Activated CD8-positive, alpha-beta memory T cell treated with anti-CD3 and anti-CD28 coated beads for 36 hours (primary cell): Measurements from ENCODE around the gene CDCA4. TPM values are rescaled to one million over a fixed set of nuclear protein-coding genes. Genes with fewer than 3 reads are reported as not detected.

Source experiments
- CTCF ChIA-PET: fragments of 350-600 bp; sonication (Branson Sonifier 250); formaldehyde crosslinking; loops from one replicate; lab custom pipeline; 2021; ENCODE audit warnings: antibody characterized with exemption; lab: Charles Lee
- POLR2A ChIA-PET: fragments of 350-600 bp; sonication (Branson Sonifier 250); formaldehyde crosslinking; loops from one replicate; lab custom pipeline; 2021; ENCODE audit warnings: antibody characterized with exemption; lab: Charles Lee
- total RNA-seq, 2 experiments: library from RNA; stranded (reverse); gene quantifications; one replicate each; pipeline ENCODE4 v1.2.3, GENCODE V29; 2021

CDCA4 gene
- total RNA-seq, 2 experiments from 2014 or later, result 71.5 to 72.7 TPM

- ChIA-PET POLR2A (interaction anchor here (0.6 to 0.9 kb wide), 2 partner anchors 39 to 42 kb away, joined by 3 to 4 read pairs; partner anchors contain the start of gene GPR132), CTCF (interaction anchor here (0.7 to 2.0 kb wide), 6 partner anchors 9 to 52 kb away, joined by 3 to 8 read pairs (median 4); partner anchors contain the start of gene GPR132)
Measured at GRCh38 chr14:105026033-105026785, 5.3 kb upstream of the CDCA4 start.

- POLR2A ChIA-PET, result interaction anchor here (0.6 kb wide), 1 partner anchor 40 kb away, joined by 4 read pairs; the partner anchor contains the start of gene GPR132
- CTCF ChIA-PET, result interaction anchor here (1.0 to 2.3 kb wide), 6 partner anchors 10 to 51 kb away, joined by 3 to 8 read pairs (median 4); partner anchors contain the start of genes CLBA1 and GPR132
Measured at GRCh38 chr14:105025429-105025828, 4.5 kb upstream of the CDCA4 start.

- POLR2A ChIA-PET, result no interaction called here
- CTCF ChIA-PET, result interaction anchor here (2.3 kb wide), 1 partner anchor 39 kb away, joined by 5 read pairs; the partner anchor contains the start of gene CLBA1
Measured at GRCh38 chr14:105023791-105024480, 3.1 kb upstream of the CDCA4 start.

- CTCF ChIA-PET, result no interaction called here
- POLR2A ChIA-PET, result no interaction called here
Measured at GRCh38 chr14:105023144-105023543, 2.3 kb upstream of the CDCA4 start.

GRCh38 chr14:105022276-105022670, 1.4 kb upstream of the CDCA4 start:
- ChIA-PET POLR2A (no interaction called here), CTCF (interaction anchor here (0.7 to 2.5 kb wide), 2 partner anchors 24 to 271 kb away, joined by 3 to 10 read pairs; no protein-coding TSS in a partner anchor)

- ChIA-PET CTCF (interaction anchor here (0.7 to 2.5 kb wide), 6 partner anchors 24 to 271 kb away, joined by 3 to 10 read pairs (median 3); partner anchors contain the start of gene GPR132), POLR2A (interaction anchor here (0.9 to 2.2 kb wide), 5 partner anchors 36 to 460 kb away, joined by 3 to 11 read pairs (median 3); partner anchors contain the start of genes CLBA1 and GPR132)
Measured at GRCh38 chr14:105021656-105022275, 883 bp upstream of the CDCA4 start.

- POLR2A ChIA-PET, result interaction anchor here (0.9 to 2.2 kb wide), 4 partner anchors 26 to 46 kb away, joined by 3 to 11 read pairs (median 4); partner anchors contain the start of genes CLBA1 and GPR132
- CTCF ChIA-PET, result interaction anchor here (0.8 to 5.2 kb wide), 8 partner anchors 14 to 51 kb away, joined by 3 to 32 read pairs (median 5); partner anchors contain the start of genes CLBA1 and GPR132
Measured at GRCh38 chr14:105019861-105020814, 745 bp downstream of the CDCA4 start.

GRCh38 chr14:105018414-105018813, 2.5 kb downstream of the CDCA4 start:
- CTCF ChIA-PET, result interaction anchor here (0.5 to 5.2 kb wide), 4 partner anchors 25 to 44 kb away, joined by 3 to 32 read pairs (median 4); no protein-coding TSS in a partner anchor
- POLR2A ChIA-PET, result no interaction called here

GRCh38 chr14:105015905-105016304, 5.0 kb downstream of the CDCA4 start:
- POLR2A ChIA-PET, result no interaction called here
- CTCF ChIA-PET, result interaction anchor here (0.8 to 5.2 kb wide), 2 partner anchors 29 to 76 kb away, joined by 3 to 32 read pairs; no protein-coding TSS in a partner anchor

GRCh38 chr14:105015242-105015641, 5.6 kb downstream of the CDCA4 start:
- ChIA-PET CTCF (interaction anchor here (0.8 to 5.2 kb wide), 2 partner anchors 30 to 76 kb away, joined by 3 to 32 read pairs; no protein-coding TSS in a partner anchor), POLR2A (no interaction called here)

- ChIA-PET POLR2A (no interaction called here), CTCF (no interaction called here)
Measured at GRCh38 chr14:105014631-105015030, 6.3 kb downstream of the CDCA4 start.

GRCh38 chr14:105014032-105014431, 6.9 kb downstream of the CDCA4 start:
- CTCF ChIA-PET, result interaction anchor here (1.3 to 1.6 kb wide), 2 partner anchors 31 to 32 kb away, joined by 3 read pairs; no protein-coding TSS in a partner anchor
- POLR2A ChIA-PET, result no interaction called here

- ChIA-PET POLR2A (interaction anchor here (0.6 kb wide), 1 partner anchor 54 kb away, joined by 4 read pairs; no protein-coding TSS in a partner anchor), CTCF (interaction anchor here (0.6 to 1.6 kb wide), 3 partner anchors 17 to 33 kb away, joined by 3 to 4 read pairs (median 3); no protein-coding TSS in a partner anchor)
Measured at GRCh38 chr14:105013150-105013785, 7.6 kb downstream of the CDCA4 start.

- ChIA-PET CTCF (interaction anchor here (0.6 to 1.6 kb wide), 3 partner anchors 16 to 34 kb away, joined by 3 to 4 read pairs (median 3); no protein-coding TSS in a partner anchor), POLR2A (interaction anchor here (0.6 kb wide), 1 partner anchor 55 kb away, joined by 4 read pairs; no protein-coding TSS in a partner anchor)
Measured at GRCh38 chr14:105012171-105012985, 8.5 kb downstream of the CDCA4 start.

- ChIA-PET POLR2A (no interaction called here), CTCF (no interaction called here)
Measured at GRCh38 chr14:105011312-105011990, 9.4 kb downstream of the CDCA4 start.
